K562 (cell line): ENCODE results near the gene COL11A2. TPM values are rescaled to one million over a fixed set of nuclear protein-coding genes. Genes with fewer than 3 reads are reported as not detected.

ENCODE experiments used
- ATAC-seq: fragments of 200-7000 bp; cut with Tn5 transposase; 3 replicates; pipeline ENCODE4 v1.9.1; 2020; ENCODE audit warnings: moderate library complexity
- BruUV-seq: library from RNA; stranded (reverse); fragments of 400-500 nt; replicated peaks from 2 replicates; lab custom pipeline; 2021; lab: Mats Ljungman, UMichigan
- CTCF ChIA-PET: fragments of 300-600 bp; formaldehyde crosslinking; extraction: SDS; loops from one replicate; lab custom pipeline; 2021; ENCODE audit warnings: low intra/inter-chr PET ratio; lab: Yijun Ruan, JAX
- POLR2A ChIA-PET: fragments of 300-600, 350-650 bp; sonication (Branson Sonifier 250); formaldehyde crosslinking; extraction: SDS; loops from one replicate; lab custom pipeline; 2021; ENCODE audit warnings: antibody characterized with exemption, inconsistent platforms; lab: Yijun Ruan, JAX
- DNase-seq, 4 experiments: peaks; one replicate each; pipeline versions ENCODE4 v3.0.0 to v3.0.0-alpha.2; 2011 to 2018; ENCODE audit warnings: low spot score in 3 of 4, mixed read lengths in 3 of 4; ENCODE audit errors: extremely low read depth in 1 of 4
- FAIRE-seq: peaks from 2 replicates; lab custom pipeline; 2011; peaks lifted over from hg19 to GRCh38; lab: Jason Lieb, UNC
- H2AFZ ChIP-seq: 2 replicates; pipeline ENCODE4 v1.6.0; 2011; ENCODE audit warnings: low read depth, low read length, control low read depth, inconsistent platforms
- H3K27ac ChIP-seq: fragments of 200-600 bp; 3 replicates; pipeline ENCODE4 v1.8.0; 2011; ENCODE audit warnings: low read depth, mild to moderate bottlenecking, control low read depth, inconsistent platforms, low read length, moderate library complexity, mixed read lengths; ENCODE audit errors: extremely low read depth
- H3K27me3 ChIP-seq, 2 experiments: fragments of 300-600 bp in 1 of 2; 2 replicates in 1 of 2; 3 replicates in 1 of 2; pipeline versions ENCODE4 v1.6.0 to v1.8.0; 2011; ENCODE audit warnings: inconsistent platforms in 2 of 2, low read length in 2 of 2, mild to moderate bottlenecking in 1 of 2, mixed read lengths in 1 of 2, moderate library complexity in 1 of 2; ENCODE audit not compliant: control insufficient read depth in 2 of 2, insufficient read depth in 2 of 2
- H3K36me3 ChIP-seq: fragments of 300-600 bp; 3 replicates; pipeline ENCODE4 v1.8.0; 2011; ENCODE audit warnings: mild to moderate bottlenecking, low read length, inconsistent platforms; ENCODE audit not compliant: control insufficient read depth, insufficient read depth
- H3K4me1 ChIP-seq, 2 experiments: fragments of 200-600 bp in 1 of 2; replicated peaks in 1 of 2; 2 replicates in 1 of 2; 3 replicates in 1 of 2; pipeline versions ENCODE4 v1.5.1 to v1.8.0; 2011; ENCODE audit warnings: inconsistent platforms in 2 of 2, low read length in 2 of 2, mild to moderate bottlenecking in 1 of 2, mixed read lengths in 1 of 2, moderate library complexity in 1 of 2; ENCODE audit not compliant: control insufficient read depth in 2 of 2, insufficient read depth in 2 of 2
- H3K4me2 ChIP-seq: 2 replicates; pipeline ENCODE4 v1.6.1; 2011; ENCODE audit warnings: low read length, control low read depth, inconsistent platforms, mixed read lengths; ENCODE audit not compliant: insufficient read depth
- H3K4me3 ChIP-seq: fragments of 200-600 bp; sonication (generic), shearing (Covaris generic); 2 replicates; pipeline ENCODE4 v1.5.1; 2016; ENCODE audit warnings: control low read depth, inconsistent platforms
- H3K79me2 ChIP-seq: fragments of 200-600 bp; 3 replicates; pipeline ENCODE4 v1.8.0; 2011; ENCODE audit warnings: low read length, inconsistent platforms; ENCODE audit not compliant: control insufficient read depth, insufficient read depth
- H3K9ac ChIP-seq, 2 experiments: 2 replicates each; pipeline versions ENCODE4 v1.6.0 to v1.6.1; 2011; ENCODE audit warnings: low read depth in 2 of 2, low read length in 2 of 2, control low read depth in 1 of 2, inconsistent platforms in 1 of 2, mild to moderate bottlenecking in 1 of 2, mixed read lengths in 1 of 2; ENCODE audit not compliant: insufficient read depth in 1 of 2
- H3K9me1 ChIP-seq: one replicate; pipeline ENCODE4 v1.6.0; 2011; ENCODE audit warnings: inconsistent platforms, mild to moderate bottlenecking, low read length, moderate library complexity; ENCODE audit not compliant: control insufficient read depth, insufficient read depth
- H3K9me3 ChIP-seq: replicated peaks from 2 replicates; pipeline ENCODE4 v1.5.1; 2011; ENCODE audit warnings: low read depth, low read length, inconsistent platforms; ENCODE audit not compliant: control insufficient read depth, insufficient read depth
- H4K20me1 ChIP-seq: replicated peaks from 2 replicates; pipeline ENCODE4 v1.6.1; 2011; ENCODE audit warnings: low read length, inconsistent platforms, mixed read lengths; ENCODE audit not compliant: control insufficient read depth, insufficient read depth
- JUN ChIP-seq, 2 experiments: sonication (generic) in 1 of 2; formaldehyde crosslinking in 1 of 2; IDR thresholded peaks; 2 replicates each; pipeline versions ENCODE4 v1.6.1 to v1.8.0; 2012 to 2022; ENCODE audit warnings: borderline replicate concordance in 2 of 2, mild to moderate bottlenecking in 2 of 2, improper control_type of control experiment in 1 of 2, low read depth in 1 of 2, low read length in 1 of 2, missing genetic modification reagents in 1 of 2
- REST ChIP-seq, 2 experiments: fragments of 450-650 bp; formaldehyde crosslinking in 1 of 2; IDR thresholded peaks; 2 replicates each; pipeline versions ENCODE4 v1.4.0 to v1.6.1; 2014 to 2020; ENCODE audit warnings: mild to moderate bottlenecking in 2 of 2, borderline replicate concordance in 1 of 2, low read depth in 1 of 2
- SPI1 ChIP-seq: IDR thresholded peaks from 2 replicates; pipeline ENCODE4 v1.6.1; 2011; ENCODE audit warnings: low read depth, low read length, control low read depth, borderline replicate concordance
- ZBTB33 ChIP-seq: sonication (generic); formaldehyde crosslinking; IDR thresholded peaks from 2 replicates; pipeline ENCODE4 v1.8.1; 2023; ENCODE audit warnings: mild to moderate bottlenecking, missing genetic modification reagents
- ZFP36 ChIP-seq: fragments of 150-350 bp; IDR thresholded peaks from 2 replicates; pipeline ENCODE4 v1.6.1; 2018; ENCODE audit warnings: low read length, low read depth; ENCODE audit not compliant: partially characterized antibody
- ZNF197 ChIP-seq: fragments of 200-800 bp; sonication (Bioruptor generic); IDR thresholded peaks from 2 replicates; pipeline ENCODE4 v1.6.1; 2016; ENCODE audit warnings: low read depth, missing genetic modification characterization, missing compliant biosample characterization
- ZNF408 ChIP-seq: fragments of 250-450 bp; sonication (Bioruptor Pico); IDR thresholded peaks from 2 replicates; pipeline ENCODE4 v1.4.0; 2020; ENCODE audit warnings: low read depth, mild to moderate bottlenecking, moderate library complexity
- ZNF644 ChIP-seq: fragments of 200-800 bp; sonication (Bioruptor generic); IDR thresholded peaks from 2 replicates; pipeline ENCODE4 v1.6.1; 2016; ENCODE audit warnings: low read depth, missing genetic modification characterization, missing compliant biosample characterization
- WGBS: fragments of 100-300 bp; shearing (Covaris generic); methylation state at CpG from one replicate; pipeline ENCODE4 v1.1.6; 2016; ENCODE audit warnings: low coverage, mixed read lengths; ENCODE audit not compliant: insufficient coverage; ENCODE audit errors: missing lambda C conversion rate; 5-methylcytosine and 5-hydroxymethylcytosine counted together
- in situ Hi-C: fragments of 300-500 bp; cut with MboI; formaldehyde crosslinking; loops from 4 replicates; pipeline ENCODE4 v1.15.0; 2018; ENCODE audit warnings: inconsistent platforms, mixed read lengths
- intact Hi-C: fragments of 100-400 bp; cut with micrococcal nuclease; formaldehyde crosslinking; loops from 2 replicates; pipeline ENCODE4 v1.14.2; 2022
- polyA plus RNA-seq, 8 experiments: library from polyadenylated mRNA; depleted of rRNA in 4 of 8; stranded (reverse) in 5 of 8; unstranded in 3 of 8; fragments of >200 nt; fragmentation: Nextera tagmentation in 2 of 8; fragmentation: Illumina TruSeq in 1 of 8; extraction: Ambion mirVana in 2 of 8; extraction: Trizol in 1 of 8; gene quantifications; 2 replicates each; pipeline versions ENCODE4 v1.2.1 to v1.2.3, GENCODE V29; 2011 to 2014; ENCODE audit warnings: inconsistent platforms in 1 of 8, missing spikeins in 1 of 8
- total RNA-seq, 7 experiments: library from RNA; depleted of rRNA in 6 of 7; stranded (reverse); fragments of >200 nt in 6 of 7; fragmentation: Illumina TruSeq in 2 of 7; extraction: Trizol in 2 of 7; gene quantifications; 2 replicates each; pipeline versions ENCODE4 v1.2.1 to v1.2.3, GENCODE V29; 2011 to 2021; ENCODE audit warnings: low replicate concordance in 1 of 7
- TF ChIP-seq, protein P1 (sequence below): conservative IDR thresholded peaks from 2 replicates; pipeline ENCODE4 v1.6.1; 2011; ENCODE audit warnings: low read depth, mild to moderate bottlenecking, low read length; ENCODE audit not compliant: control insufficient read depth

Gene COL11A2
- total and polyA plus RNA-seq, 9 of the 15 experiments (the other 6 are each of a cell fraction or from before 2014, with no cell fraction given): 0.04 to 0.35 (median 0.09) TPM; not detected in 1

DNA sequence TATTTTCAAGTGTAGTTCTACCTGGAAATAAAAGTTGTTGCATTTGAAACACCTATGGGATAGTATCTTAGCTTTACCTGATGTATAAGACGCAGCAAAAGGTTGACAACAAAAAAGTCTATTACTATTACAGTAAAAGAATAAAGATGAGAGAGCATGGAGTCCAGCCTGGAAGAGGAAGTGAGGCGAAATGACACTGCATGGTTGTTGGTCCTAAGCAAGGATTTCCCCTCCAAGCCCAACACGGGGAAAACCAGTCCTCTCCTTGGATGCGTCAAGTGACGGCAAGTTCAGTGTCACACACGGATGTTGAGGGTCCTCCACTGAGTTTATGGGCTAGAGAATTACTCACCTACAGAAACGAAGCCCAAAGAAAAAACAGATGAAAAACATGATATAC, 51.7 kb downstream of the COL11A2 start:
- no peaks in the 10 kb centered on the region for H3K9me1 ChIP-seq
- in situ Hi-C loops: no loop called here
- ChIA-PET CTCF (interaction anchor here (0.6 kb wide), 1 partner anchor 32 kb away, joined by 3 read pairs; no protein-coding TSS in a partner anchor), POLR2A (interaction anchor here (0.6 kb wide), 1 partner anchor 72 kb away, joined by 4 read pairs; no protein-coding TSS in a partner anchor)
- no peaks in the 10 kb centered on the region for H3K4me1 ChIP-seq
- no peak for DNase-seq
- peaks cover 16 to 20% of the 10 kb centered on the region in 2 experiments; a peak in 4 of 5 replicates for H3K27me3 ChIP-seq
- H3K4me2 ChIP-seq: no peak overlapping the region
- no peak overlapping the region for H2AFZ ChIP-seq
- intact Hi-C loops: no loop called here
- WGBS: 2% methylated on average over 7 of the region's 7 CpGs
- no peaks in the 10 kb centered on the region for H4K20me1 ChIP-seq
- BruUV-seq: no TSS peak
- no peak for ATAC-seq
- no peak overlapping the region for H3K9ac ChIP-seq
- H3K27ac ChIP-seq: no peak overlapping the region
- H3K79me2 ChIP-seq: no peaks in the 10 kb centered on the region
- no peaks in the 10 kb centered on the region for H3K36me3 ChIP-seq
- H3K4me3 ChIP-seq: no peak overlapping the region
- H3K9me3 ChIP-seq: no peaks in the 10 kb centered on the region
- FAIRE-seq: peak; percentile 40
- TF ChIP-seq ZNF197 (CRISPR knock-in tag) (no peak), ZNF644 (tag) (no peak), SPI1 (0 out of 2 replicates have a peak, but pooled peaks have one; percentile 29), REST (IDR thresholded peaks at IDR 0.05; ENCODE audit: borderline replicate concordance) (no peak), REST (CRISPR knock-in tag; IDR thresholded peaks at IDR 0.05; ENCODE audit: low read depth) (no peak), JUN (IDR thresholded peaks at IDR 0.05; ENCODE audit: borderline replicate concordance, low read depth, low read length) (no peak), JUN (CRISPR knock-in tag; IDR thresholded peaks at IDR 0.05; ENCODE audit: borderline replicate concordance) (no peak), ZNF408 (no peak), ZFP36 (peak; percentile 68), ZBTB33 (no peak)
- TF ChIP-seq, protein P1, sequence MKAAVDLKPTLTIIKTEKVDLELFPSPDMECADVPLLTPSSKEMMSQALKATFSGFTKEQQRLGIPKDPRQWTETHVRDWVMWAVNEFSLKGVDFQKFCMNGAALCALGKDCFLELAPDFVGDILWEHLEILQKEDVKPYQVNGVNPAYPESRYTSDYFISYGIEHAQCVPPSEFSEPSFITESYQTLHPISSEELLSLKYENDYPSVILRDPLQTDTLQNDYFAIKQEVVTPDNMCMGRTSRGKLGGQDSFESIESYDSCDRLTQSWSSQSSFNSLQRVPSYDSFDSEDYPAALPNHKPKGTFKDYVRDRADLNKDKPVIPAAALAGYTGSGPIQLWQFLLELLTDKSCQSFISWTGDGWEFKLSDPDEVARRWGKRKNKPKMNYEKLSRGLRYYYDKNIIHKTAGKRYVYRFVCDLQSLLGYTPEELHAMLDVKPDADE: no peak
